Right atrium auricular region (tissue), 2 donors: Measurements from ENCODE around the gene RMI2. TPM values are rescaled to one million over a fixed set of nuclear protein-coding genes. Genes with fewer than 3 reads are reported as not detected.

Experiments
- DNase-seq: peaks from one replicate; pipeline ENCODE4 v3.0.0-alpha.2; 2019; ENCODE audit warnings: low spot score
- H3K27ac ChIP-seq, 2 donors: fragments of 200-600 bp; sonication (generic); 1 replicate in 1 of 2; 2 replicates in 1 of 2; pipeline ENCODE4 v1.5.1; 2016 to 2019
- H3K27me3 ChIP-seq, 2 donors: fragments of 200-600 bp; sonication (generic); one replicate each; pipeline versions ENCODE4 v1.5.1 to v1.6.0; 2017 to 2019
- H3K36me3 ChIP-seq: fragments of 200-600 bp; sonication (generic); one replicate; pipeline ENCODE4 v1.5.1; 2016
- H3K4me1 ChIP-seq, 2 donors: fragments of 200-600 bp; sonication (generic); one replicate each; pipeline versions ENCODE4 v1.5.1 to v1.6.0; 2017 to 2019
- H3K4me3 ChIP-seq, 2 donors: fragments of 200-600 bp; sonication (generic); 1 replicate in 1 of 2; 2 replicates in 1 of 2; pipeline ENCODE4 v1.5.1; 2017 to 2019; ENCODE audit warnings: mild to moderate bottlenecking in 1 of 2, moderate library complexity in 1 of 2
- H3K9me3 ChIP-seq, 2 donors: fragments of 200-600 bp; sonication (generic); one replicate each; pipeline ENCODE4 v1.5.1; 2019
- total RNA-seq, 2 donors: library from RNA; depleted of rRNA; stranded (reverse); fragments of >200 nt; gene quantifications; one replicate each; pipeline ENCODE4 v1.1.0, GENCODE V29; 2016
- TF ChIP-seq, protein P1 (sequence below), 2 donors: fragments of 200-600 bp; sonication (generic); IDR thresholded peaks; one replicate each; pipeline ENCODE4 v1.5.1; 2019; ENCODE audit warnings: antibody characterized with exemption in 2 of 2

Gene RMI2
- total RNA-seq, 2 donors from 2014 or later: 0.85 TPM; not detected in 1

DNA sequence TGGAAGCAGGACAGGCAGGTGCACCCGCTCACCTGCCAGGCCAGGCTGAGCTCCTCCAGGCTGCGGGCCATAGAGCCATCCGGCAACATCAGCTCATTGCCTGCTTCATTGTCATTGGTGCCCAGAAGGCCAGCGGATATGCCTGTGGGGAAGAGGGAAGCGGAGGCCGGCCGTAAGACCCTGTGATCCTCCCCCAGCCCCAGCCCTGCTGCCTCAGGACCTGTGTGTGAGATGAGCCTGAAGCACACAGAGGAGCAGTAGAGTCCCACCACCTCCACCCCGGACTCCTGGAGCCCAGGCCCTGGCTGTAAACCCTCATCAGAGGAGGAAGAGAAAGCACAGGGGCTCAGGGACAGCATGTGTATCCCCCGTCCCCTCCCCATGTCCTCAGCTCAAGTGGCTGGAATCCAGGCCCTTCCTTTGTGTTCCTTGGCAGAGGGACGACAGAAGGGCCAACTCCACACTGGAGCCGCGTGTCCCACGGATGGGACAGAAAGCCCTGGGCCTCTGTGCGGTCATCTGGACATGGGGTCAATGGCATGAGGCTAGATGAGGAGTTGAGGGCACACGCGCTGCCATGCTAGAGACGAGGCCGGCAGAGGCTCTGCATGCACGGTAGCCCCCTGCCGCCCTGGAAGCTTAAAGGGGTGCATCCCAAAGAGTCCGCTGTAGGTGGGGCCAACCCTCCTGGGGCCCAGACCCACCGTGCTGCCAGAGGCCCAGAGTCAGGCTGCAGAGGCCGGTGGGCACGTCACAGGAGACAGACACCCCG, 39.1 kb downstream of the RMI2 start:
- Histone ChIP-seq H3K36me3 (no peaks in the 10 kb centered on the region), H3K4me3 (no peak overlapping the region), H3K27ac (no peak overlapping the region), H3K4me1 (peaks cover 0 to 8% of the 10 kb centered on the region in 2 donors), H3K9me3 (no peaks in the 10 kb centered on the region), H3K27me3 (no peaks in the 10 kb centered on the region)
- no peak for DNase-seq
- TF ChIP-seq, protein P1, sequence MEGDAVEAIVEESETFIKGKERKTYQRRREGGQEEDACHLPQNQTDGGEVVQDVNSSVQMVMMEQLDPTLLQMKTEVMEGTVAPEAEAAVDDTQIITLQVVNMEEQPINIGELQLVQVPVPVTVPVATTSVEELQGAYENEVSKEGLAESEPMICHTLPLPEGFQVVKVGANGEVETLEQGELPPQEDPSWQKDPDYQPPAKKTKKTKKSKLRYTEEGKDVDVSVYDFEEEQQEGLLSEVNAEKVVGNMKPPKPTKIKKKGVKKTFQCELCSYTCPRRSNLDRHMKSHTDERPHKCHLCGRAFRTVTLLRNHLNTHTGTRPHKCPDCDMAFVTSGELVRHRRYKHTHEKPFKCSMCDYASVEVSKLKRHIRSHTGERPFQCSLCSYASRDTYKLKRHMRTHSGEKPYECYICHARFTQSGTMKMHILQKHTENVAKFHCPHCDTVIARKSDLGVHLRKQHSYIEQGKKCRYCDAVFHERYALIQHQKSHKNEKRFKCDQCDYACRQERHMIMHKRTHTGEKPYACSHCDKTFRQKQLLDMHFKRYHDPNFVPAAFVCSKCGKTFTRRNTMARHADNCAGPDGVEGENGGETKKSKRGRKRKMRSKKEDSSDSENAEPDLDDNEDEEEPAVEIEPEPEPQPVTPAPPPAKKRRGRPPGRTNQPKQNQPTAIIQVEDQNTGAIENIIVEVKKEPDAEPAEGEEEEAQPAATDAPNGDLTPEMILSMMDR (IDR thresholded peaks at IDR 0.05): no peak

DNA sequence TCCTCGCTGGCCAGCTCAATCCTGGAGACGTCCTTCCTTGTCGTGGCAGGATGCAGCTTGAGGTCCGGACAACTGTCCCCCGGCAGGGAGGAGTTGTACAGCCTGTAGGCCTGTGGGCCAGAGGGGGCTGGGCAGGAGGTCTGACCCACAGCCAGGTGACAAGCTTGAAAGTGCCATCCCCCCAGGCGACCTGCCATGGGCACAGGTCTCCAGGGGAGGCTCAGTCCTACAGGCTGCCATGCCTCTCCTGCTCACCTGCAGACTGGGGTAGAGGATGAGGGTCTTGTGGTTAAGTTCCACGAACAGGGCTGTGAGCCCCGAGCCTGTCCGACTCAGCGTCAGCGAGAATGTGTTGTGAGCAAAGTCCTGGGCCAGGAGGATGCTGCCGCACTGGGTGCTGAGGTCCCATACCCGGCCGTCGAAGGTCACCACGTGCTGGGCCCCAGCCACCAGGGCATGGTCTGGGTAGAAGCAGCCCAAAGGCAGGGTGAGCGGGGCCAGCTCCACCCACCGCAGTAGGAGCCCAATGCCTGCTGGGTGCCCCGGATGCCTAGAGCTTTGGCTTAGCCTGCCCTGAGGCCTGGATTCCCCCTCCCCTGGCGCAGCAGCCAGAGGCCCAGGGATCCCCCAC, 39.8 kb downstream of the RMI2 start:
- Histone ChIP-seq H3K4me1 (peaks cover 0 to 8% of the 10 kb centered on the region in 2 donors), H3K4me3 (no peak overlapping the region), H3K9me3 (no peaks in the 10 kb centered on the region), H3K27me3 (no peaks in the 10 kb centered on the region), H3K36me3 (no peaks in the 10 kb centered on the region), H3K27ac (no peak overlapping the region)
- TF ChIP-seq, protein P1 (IDR thresholded peaks at IDR 0.05): no peak
- no peak for DNase-seq

DNA sequence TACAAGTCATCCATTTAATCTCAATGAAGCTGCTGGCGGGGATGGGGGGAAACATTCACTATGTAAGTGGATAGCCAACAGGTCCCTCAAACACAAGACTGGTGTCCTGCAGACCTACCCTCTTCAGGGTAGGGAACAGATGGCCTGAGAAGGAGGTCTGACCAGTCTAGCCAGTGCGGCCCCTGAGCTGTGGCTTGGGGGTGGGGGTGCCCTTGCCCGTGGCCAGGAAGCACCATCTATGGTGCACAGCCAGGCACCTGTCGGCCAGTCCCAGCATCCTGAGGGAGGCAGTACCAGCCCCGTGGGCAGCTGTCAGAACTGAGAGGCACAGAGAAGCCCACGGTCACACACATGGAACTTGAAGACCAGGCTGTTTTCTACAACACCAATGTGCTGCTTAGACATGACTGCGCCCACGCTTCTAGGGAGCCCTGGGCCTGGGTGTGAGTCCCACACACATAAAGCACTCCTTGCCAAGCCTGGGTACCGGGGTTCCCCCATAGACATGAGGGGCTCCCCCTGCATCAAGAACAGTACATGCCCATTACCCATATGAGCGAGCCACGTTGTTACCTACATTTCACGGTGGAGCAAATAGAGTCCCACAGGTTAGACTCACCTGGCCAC, 40.9 kb downstream of the RMI2 start:
- Histone ChIP-seq H3K4me1 (peaks cover 0 to 8% of the 10 kb centered on the region in 2 donors), H3K27me3 (no peaks in the 10 kb centered on the region), H3K4me3 (no peak overlapping the region), H3K27ac (no peak overlapping the region), H3K36me3 (no peaks in the 10 kb centered on the region), H3K9me3 (no peaks in the 10 kb centered on the region)
- DNase-seq: no peak
- TF ChIP-seq, protein P1 (IDR thresholded peaks at IDR 0.05): no peak

DNA sequence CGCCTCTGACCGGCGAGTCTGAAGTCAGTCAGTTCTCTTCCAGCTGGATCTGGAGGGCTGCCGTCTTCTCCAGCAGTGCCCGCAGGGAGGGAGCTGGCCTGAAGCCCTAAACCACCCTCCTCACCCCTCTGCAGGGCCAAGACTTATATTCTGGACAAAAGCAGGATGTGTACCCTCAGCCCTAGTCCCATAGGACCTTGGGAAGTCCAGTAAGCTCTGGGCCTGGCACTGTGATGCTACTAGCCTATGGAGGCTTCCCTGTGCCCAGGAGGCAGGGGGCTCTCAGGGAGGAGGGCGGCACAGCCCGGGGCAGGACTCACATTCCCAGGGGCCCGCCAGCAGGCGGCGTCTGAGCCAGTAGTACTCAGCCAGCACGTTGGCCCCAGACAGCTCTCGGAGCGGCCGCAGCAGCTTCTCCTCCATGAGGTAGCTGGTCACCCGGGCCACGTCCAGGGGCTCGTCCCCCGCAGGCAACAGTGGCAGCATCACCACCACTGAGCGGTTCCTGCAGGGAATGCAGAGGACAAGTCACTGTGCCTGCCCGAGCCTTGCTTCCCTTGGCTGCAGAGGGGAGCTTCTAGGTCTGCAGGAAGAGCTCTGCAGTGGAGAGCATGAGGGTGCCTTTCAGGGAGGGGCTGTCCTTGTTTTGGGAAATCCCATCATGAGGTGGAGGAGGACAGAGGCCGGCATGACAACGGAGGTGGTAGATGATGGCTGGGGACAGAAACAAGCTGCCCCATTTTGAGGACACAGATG, 41.7 kb downstream of the RMI2 start:
- no peaks in the 10 kb centered on the region for H3K27me3 ChIP-seq
- H3K4me1 ChIP-seq: peaks cover 0 to 8% of the 10 kb centered on the region in 2 donors
- TF ChIP-seq, protein P1 (IDR thresholded peaks at IDR 0.05): peak; percentile 29 to 53
- no peaks in the 10 kb centered on the region for H3K9me3 ChIP-seq
- H3K36me3 ChIP-seq: no peaks in the 10 kb centered on the region
- H3K4me3 ChIP-seq: no peak overlapping the region
- DNase-seq: no peak
- no peak overlapping the region for H3K27ac ChIP-seq

DNA sequence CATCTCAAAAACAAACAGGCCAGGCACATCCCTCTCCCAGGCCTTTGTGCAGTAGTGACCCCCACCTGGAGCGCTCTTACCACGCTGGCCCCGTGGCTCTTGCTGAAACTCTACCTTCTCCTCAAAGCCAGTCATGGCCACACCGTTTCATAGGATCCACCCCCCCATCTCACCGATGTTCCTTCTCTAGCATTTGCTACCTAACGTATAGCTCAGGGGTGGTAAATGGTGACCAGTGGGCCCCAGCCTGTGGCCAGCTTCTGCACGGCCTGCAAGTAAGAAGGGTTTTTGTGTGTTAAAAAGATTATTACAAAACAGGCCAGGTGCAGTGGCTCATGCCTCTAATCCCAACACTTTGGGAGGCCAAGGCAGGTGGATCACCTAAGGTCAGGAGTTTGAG, 43.8 kb downstream of the RMI2 start:
- peaks cover 0 to 8% of the 10 kb centered on the region in 2 donors for H3K4me1 ChIP-seq
- H3K9me3 ChIP-seq: no peaks in the 10 kb centered on the region
- H3K27ac ChIP-seq: no peak overlapping the region
- DNase-seq: no peak
- no peaks in the 10 kb centered on the region for H3K27me3 ChIP-seq
- H3K36me3 ChIP-seq: no peaks in the 10 kb centered on the region
- TF ChIP-seq, protein P1 (IDR thresholded peaks at IDR 0.05): no peak
- no peak overlapping the region for H3K4me3 ChIP-seq
